ENCODE results near the gene SLC25A38.

SLC25A38 gene

GRCh38 chr3:39438880-39439279, 55.7 kb downstream of the SLC25A38 start:
- DNase-seq, result no peak

GRCh38 chr3:39440316-39440715, 57.1 kb downstream of the SLC25A38 start:
- no peak for DNase-seq

GRCh38 chr3:39443530-39443929, 60.4 kb downstream of the SLC25A38 start:
- no peak for DNase-seq

- DNase-seq, result no peak
Observed at GRCh38 chr3:39445927-39446326, 62.8 kb downstream of the SLC25A38 start.

- DNase-seq, result no peak
Observed at GRCh38 chr3:39446444-39446843, 63.3 kb downstream of the SLC25A38 start.
